Erythroblast (primary cell): ENCODE results near the gene WDPCP.

ENCODE experiments used
- GATA1 ChIP-seq: IDR thresholded peaks from 2 replicates; pipeline ENCODE4 v1.6.1; 2011; ENCODE audit warnings: low read depth, mild to moderate bottlenecking, control low read depth, low read length, moderate library complexity
- POLR2A ChIP-seq: IDR thresholded peaks from 2 replicates; pipeline ENCODE4 v1.6.1; 2011; ENCODE audit warnings: mild to moderate bottlenecking, low read length

GRCh38 chr2:63424329-63425078 lies 163.8 kb downstream of the WDPCP start:
- no peak for TF ChIP-seq POLR2A
- no peak for TF ChIP-seq GATA1
